H9 (cell line): ENCODE results near the gene PCSK6. TPM values are rescaled to one million over a fixed set of nuclear protein-coding genes. Genes with fewer than 3 reads are reported as not detected.

Source experiments
- DNase-seq: peaks from one replicate; pipeline ENCODE4 v3.0.0-alpha.2; 2017
- H2AFZ ChIP-seq: one replicate; pipeline ENCODE4 v1.6.1; 2013; ENCODE audit warnings: mild to moderate bottlenecking, low read length, control low read depth, moderate library complexity
- H2AK5ac ChIP-seq: 2 replicates; pipeline ENCODE4 v1.6.1; 2013; ENCODE audit warnings: low read length, control low read depth, mixed read lengths; ENCODE audit not compliant: insufficient read length
- H2BK120ac ChIP-seq: one replicate; pipeline ENCODE4 v1.6.1; 2013; ENCODE audit warnings: low read depth, mild to moderate bottlenecking, low read length, control low read depth, inconsistent platforms; ENCODE audit not compliant: poor library complexity, severe bottlenecking
- H2BK12ac ChIP-seq: 2 replicates; pipeline ENCODE4 v1.6.1; 2013; ENCODE audit warnings: low read length, control low read depth, mixed read lengths, low read depth; ENCODE audit not compliant: insufficient read length
- H2BK15ac ChIP-seq: 2 replicates; pipeline ENCODE4 v1.6.1; 2013; ENCODE audit warnings: low read depth, low read length, control low read depth
- H2BK20ac ChIP-seq: one replicate; pipeline ENCODE4 v1.6.1; 2013; ENCODE audit warnings: low read depth, mild to moderate bottlenecking, low read length, control low read depth, inconsistent platforms; ENCODE audit not compliant: poor library complexity, severe bottlenecking
- H2BK5ac ChIP-seq: 2 replicates; pipeline ENCODE4 v1.6.1; 2013; ENCODE audit warnings: low read length, control low read depth, mixed read lengths; ENCODE audit not compliant: insufficient read length
- H3K14ac ChIP-seq: 2 replicates; pipeline ENCODE4 v1.6.1; 2013; ENCODE audit warnings: low read length, control low read depth; ENCODE audit not compliant: insufficient read depth
- H3K18ac ChIP-seq: 2 replicates; pipeline ENCODE4 v1.6.1; 2013; ENCODE audit warnings: low read depth, mild to moderate bottlenecking, mixed read lengths, low read length, control low read depth; ENCODE audit not compliant: insufficient read length
- H3K23ac ChIP-seq: 2 replicates; pipeline ENCODE4 v1.6.1; 2013; ENCODE audit warnings: low read length, control low read depth, mixed read lengths, low read depth; ENCODE audit not compliant: insufficient read length
- H3K23me2 ChIP-seq: 2 replicates; pipeline ENCODE4 v1.6.1; 2013; ENCODE audit warnings: low read depth, mild to moderate bottlenecking, mixed read lengths, low read length, control low read depth; ENCODE audit not compliant: insufficient read length, poor library complexity, severe bottlenecking
- H3K27ac ChIP-seq: 2 replicates; pipeline ENCODE4 v1.5.1; 2013; ENCODE audit warnings: low read length, control low read depth, mixed read lengths, low read depth; ENCODE audit not compliant: insufficient read length
- H3K27me3 ChIP-seq: 2 replicates; pipeline ENCODE4 v1.6.1; 2013; ENCODE audit warnings: low read length, control low read depth, inconsistent platforms; ENCODE audit not compliant: insufficient read depth
- H3K4ac ChIP-seq: 2 replicates; pipeline ENCODE4 v1.6.1; 2013; ENCODE audit warnings: low read depth, mild to moderate bottlenecking, control low read depth, inconsistent platforms, low read length, moderate library complexity
- H3K4me1 ChIP-seq: 2 replicates; pipeline ENCODE4 v1.6.1; 2013; ENCODE audit warnings: low read length, control low read depth, inconsistent platforms; ENCODE audit not compliant: insufficient read depth
- H3K4me2 ChIP-seq: 2 replicates; pipeline ENCODE4 v1.6.1; 2013; ENCODE audit warnings: low read length, control low read depth, mixed read lengths; ENCODE audit not compliant: insufficient read length, insufficient read depth
- H3K56ac ChIP-seq: 2 replicates; pipeline ENCODE4 v1.6.1; 2013; ENCODE audit warnings: low read depth, mild to moderate bottlenecking, mixed read lengths, low read length, control low read depth; ENCODE audit not compliant: insufficient read length
- H3K79me1 ChIP-seq: 2 replicates; pipeline ENCODE4 v1.6.1; 2013; ENCODE audit warnings: low read depth, mild to moderate bottlenecking, moderate library complexity, low read length, control low read depth, inconsistent platforms; ENCODE audit not compliant: insufficient read depth, poor library complexity, severe bottlenecking
- H3K79me2 ChIP-seq: 2 replicates; pipeline ENCODE4 v1.6.1; 2013; ENCODE audit warnings: low read length, control low read depth, inconsistent platforms; ENCODE audit not compliant: insufficient read depth
- H3K9ac ChIP-seq: 2 replicates; pipeline ENCODE4 v1.6.1; 2013; ENCODE audit warnings: low read length, control low read depth, mixed read lengths; ENCODE audit not compliant: insufficient read length; ENCODE audit errors: extremely low read depth
- H3K9me3 ChIP-seq: one replicate; pipeline ENCODE4 v1.6.1; 2013; ENCODE audit warnings: low read depth, low read length, inconsistent platforms; ENCODE audit not compliant: control insufficient read depth
- H3T11ph ChIP-seq: one replicate; pipeline ENCODE4 v1.6.1; 2013; ENCODE audit warnings: mild to moderate bottlenecking, low read length, control low read depth, inconsistent platforms
- H4K20me1 ChIP-seq: one replicate; pipeline ENCODE4 v1.6.1; 2013; ENCODE audit not compliant: control insufficient read depth, insufficient read length, insufficient read depth
- H4K5ac ChIP-seq: 2 replicates; pipeline ENCODE4 v1.6.1; 2013; ENCODE audit warnings: low read depth, mild to moderate bottlenecking, mixed read lengths, low read length, control low read depth; ENCODE audit not compliant: insufficient read length
- H4K8ac ChIP-seq: replicated peaks from 2 replicates; pipeline ENCODE4 v1.6.1; 2013; ENCODE audit warnings: low read length, control low read depth, mixed read lengths, low read depth; ENCODE audit not compliant: insufficient read length
- H4K91ac ChIP-seq: 2 replicates; pipeline ENCODE4 v1.6.1; 2013; ENCODE audit warnings: low read depth, mild to moderate bottlenecking, moderate library complexity, mixed read lengths, low read length, control low read depth; ENCODE audit not compliant: insufficient read length
- H3K27ac Mint-ChIP-seq, 3 experiments: 2 replicates in 2 of 3; 3 replicates in 1 of 3; pipeline ENCODE4 v1.8.0; 2020 to 2021; ENCODE audit warnings: mixed read lengths in 3 of 3, mild to moderate bottlenecking in 1 of 3, moderate library complexity in 1 of 3
- H3K27me3 Mint-ChIP-seq: 2 replicates; pipeline ENCODE4 v1.8.0; 2021; ENCODE audit warnings: low read depth, mild to moderate bottlenecking, moderate library complexity, mixed read lengths
- H3K36me3 Mint-ChIP-seq, 3 experiments: 2 replicates in 2 of 3; 3 replicates in 1 of 3; pipeline ENCODE4 v1.8.0; 2020 to 2021; ENCODE audit warnings: low read depth in 3 of 3, mixed read lengths in 3 of 3; ENCODE audit not compliant: insufficient read depth in 1 of 3
- H3K4me1 Mint-ChIP-seq, 2 experiments: 2 replicates each; pipeline ENCODE4 v1.8.0; 2020; ENCODE audit warnings: mixed read lengths in 2 of 2
- H3K4me3 Mint-ChIP-seq, 2 experiments: 2 replicates in 1 of 2; 3 replicates in 1 of 2; pipeline ENCODE4 v1.8.0; 2020 to 2021; ENCODE audit warnings: mild to moderate bottlenecking in 2 of 2, mixed read lengths in 2 of 2, moderate library complexity in 1 of 2
- H3K9me3 Mint-ChIP-seq, 2 experiments: 2 replicates in 1 of 2; 3 replicates in 1 of 2; pipeline ENCODE4 v1.8.0; 2020; ENCODE audit warnings: mild to moderate bottlenecking in 2 of 2, mixed read lengths in 2 of 2, moderate library complexity in 1 of 2
- CTCF ChIP-seq: fragments of 200-600 bp; sonication (generic); conservative IDR thresholded peaks from 3 replicates; pipeline ENCODE4 v1.8.0; 2021; ENCODE audit warnings: antibody characterized with exemption, mild to moderate bottlenecking
- WGBS: extraction: QIAGEN DNeasy Blood & Tissue Kit; methylation state at CpG from one replicate; pipeline ENCODE4 v1.1.7; 2013; ENCODE audit warnings: missing lambda C conversion rate, low lambda C conversion rate, mixed read lengths; ENCODE audit not compliant: insufficient read length; ENCODE audit errors: extremely low coverage; 5-methylcytosine and 5-hydroxymethylcytosine counted together
- total RNA-seq: library from RNA; stranded (reverse); gene quantifications from 2 replicates; pipeline ENCODE4 v1.2.1, GENCODE V29; 2021

Gene PCSK6
- total RNA-seq, 1 experiment from 2014 or later = 4.0 TPM

DNA sequence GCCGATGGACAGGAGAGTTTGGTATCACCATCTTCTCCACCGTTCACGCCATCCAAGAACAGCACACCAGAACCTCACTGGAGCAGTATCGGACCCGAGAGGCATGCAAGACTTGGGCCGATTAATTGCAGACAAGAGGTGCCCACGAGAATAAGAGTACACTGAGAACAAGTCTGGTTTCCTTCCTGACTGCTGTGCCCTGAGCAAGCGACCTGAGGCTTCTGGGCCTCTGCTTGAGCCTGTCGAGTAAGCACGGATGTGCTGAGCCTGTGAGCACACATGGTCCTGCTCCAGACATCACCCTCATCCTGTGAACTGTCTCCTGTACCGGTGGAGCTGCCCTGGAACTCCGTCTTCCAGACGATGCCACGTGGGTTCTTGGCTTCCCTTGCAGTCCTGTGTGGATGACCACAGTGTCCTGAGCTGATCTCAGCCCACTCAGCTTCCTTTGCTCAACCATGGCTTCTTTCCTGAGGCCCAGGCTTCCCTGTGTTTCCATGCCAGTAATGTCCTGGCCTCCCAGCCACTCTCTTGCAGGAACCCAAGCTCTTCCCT lies 160.1 kb downstream of the PCSK6 start:
- H3K23ac ChIP-seq = no peak overlapping the region
- WGBS = no CpG with 5 or more reads among the region's 14 CpGs
- H3K27me3 Mint-ChIP-seq = peaks cover 73% of the 10 kb centered on the region

More for the DNA sequence above, 160.1 kb downstream of the PCSK6 start:
- Mint-ChIP-seq H3K4me1 (no peaks in the 10 kb centered on the region; a peak in 1 of 4 replicates), H3K4me3 (no peak overlapping the region), H3K27ac (peak overlapping the region in 1 of 3 experiments; percentile 52; a peak in 1 of 7 replicates), H3K36me3 (peaks cover under 1% of the 10 kb centered on the region in 3 experiments; a peak in 6 of 7 replicates), H3K9me3 (peaks cover 3 to 4% of the 10 kb centered on the region in 2 experiments; a peak in 3 of 5 replicates)
- DNase-seq = no peak
- no peak overlapping the region for H3K27ac ChIP-seq
- no peaks in the 10 kb centered on the region; the same call in 1 of the 2 replicates for H3K27me3 ChIP-seq
- no peak overlapping the region for H4K91ac ChIP-seq
- no peak overlapping the region for H3K4ac ChIP-seq
- H3K9me3 ChIP-seq = peaks cover 1% of the 10 kb centered on the region
- no peaks in the 10 kb centered on the region for H4K20me1 ChIP-seq
- H2BK20ac ChIP-seq = no peak overlapping the region
- H3T11ph ChIP-seq = no peak overlapping the region
- no peaks in the 10 kb centered on the region for H3K79me2 ChIP-seq
- TF ChIP-seq CTCF = no peak
- no peak overlapping the region for H2BK5ac ChIP-seq
- H3K23me2 ChIP-seq = no peaks in the 10 kb centered on the region
- no peak overlapping the region for H3K14ac ChIP-seq
- H4K5ac ChIP-seq = no peak overlapping the region
- no peak overlapping the region for H3K4me2 ChIP-seq
- H2AK5ac ChIP-seq = no peak overlapping the region
- no peak overlapping the region for H2BK120ac ChIP-seq
- no peak overlapping the region for H3K18ac ChIP-seq
- no peaks in the 10 kb centered on the region for H3K4me1 ChIP-seq
- H2BK15ac ChIP-seq = no peak overlapping the region
- no peak overlapping the region for H2AFZ ChIP-seq
- H2BK12ac ChIP-seq = no peak overlapping the region
- H3K79me1 ChIP-seq = no peaks in the 10 kb centered on the region
- H3K9ac ChIP-seq = no peak overlapping the region
- H4K8ac ChIP-seq = no peak overlapping the region
- no peak overlapping the region for H3K56ac ChIP-seq
